ENCODE results near the gene PRPS1. TPM values are rescaled to one million over a fixed set of nuclear protein-coding genes. Genes with fewer than 3 reads are reported as not detected.
"Not testable (repeated sequence)": the region's sequence is repeated elsewhere in the genome, so short reads cannot be mapped to it uniquely, and the experiment has no call there.

The PRPS1 gene
- total and polyA plus RNA-seq, 5 donors from 2014 or later, result 49.6 to 69.4 (median 57.9) TPM

- Mint-ChIP-seq H3K4me1 (peaks cover 13 to 58% (median 19%) of the 10 kb centered on the region in 4 donors), H3K27ac (peak overlapping the region in 2 of 3 donors; percentile 74 to 80), H3K4me3 (peak overlapping the region in 2 of 4 donors; percentile 43 to 56), H3K36me3 (peaks cover 3% of the 10 kb centered on the region), H3K27me3 (peaks cover 7% of the 10 kb centered on the region), H3K9me3 (peaks cover 0 to 1% (median 0%) of the 10 kb centered on the region in 7 donors)
- H3K27me3 ChIP-seq (ENCODE audit: control insufficient read depth, insufficient read depth, low read length), result no peaks in the 10 kb centered on the region
- H3K9me3 ChIP-seq (ENCODE audit: control insufficient read depth in 2 of 2, low read length in 2 of 2), result no peaks in the 10 kb centered on the region
- peaks cover 24% of the 10 kb centered on the region for H3K4me1 ChIP-seq (ENCODE audit: control insufficient read depth, insufficient read depth, low read length, poor library complexity, severe bottlenecking)
- H3K27ac ChIP-seq (ENCODE audit: insufficient read depth, low read length, poor library complexity, severe bottlenecking), result no peak overlapping the region
- no peaks in the 10 kb centered on the region for H3K36me3 ChIP-seq (ENCODE audit: control insufficient read depth, insufficient read depth, low read length)
- ATAC-seq (ENCODE audit: low read depth in 2 of 2), result no peak
- H3K4me3 ChIP-seq (ENCODE audit: low read depth, low read length), result no peak overlapping the region
- DNase-seq, result no peak
Measured at GRCh38 chrX:107669885-107670628, 41.7 kb downstream of the PRPS1 start.

DNA sequence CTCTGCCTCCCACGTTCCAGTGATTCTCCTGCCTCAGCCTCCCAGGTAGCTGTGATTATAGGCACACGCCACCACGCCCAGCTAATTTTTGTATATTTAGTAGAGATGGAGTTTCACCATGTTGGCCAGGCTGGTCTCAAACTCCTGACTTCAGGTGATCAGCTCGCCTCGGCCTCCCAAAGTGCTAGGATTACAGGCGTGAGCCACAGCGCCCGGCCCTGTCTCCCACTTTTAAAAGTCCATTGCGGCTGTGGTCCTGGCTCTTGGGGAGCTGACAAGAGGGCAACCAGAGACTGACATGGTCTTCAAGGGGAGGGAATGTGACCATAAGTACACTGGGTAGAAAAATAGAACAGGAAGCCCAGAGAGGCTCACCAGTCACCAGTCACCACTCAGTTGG is 42.9 kb downstream of the PRPS1 start:
- not testable (repeated sequence) for H3K36me3 Mint-ChIP-seq; H3K27me3 ChIP-seq (ENCODE audit: control insufficient read depth, insufficient read depth, low read length); H3K4me3 ChIP-seq (ENCODE audit: low read depth, low read length); H3K9me3 ChIP-seq (ENCODE audit: control insufficient read depth in 2 of 2, low read length in 2 of 2); H3K4me3 Mint-ChIP-seq; H3K27ac ChIP-seq (ENCODE audit: insufficient read depth, low read length, poor library complexity, severe bottlenecking); H3K36me3 ChIP-seq (ENCODE audit: control insufficient read depth, insufficient read depth, low read length); H3K9me3 Mint-ChIP-seq; H3K27me3 Mint-ChIP-seq; ATAC-seq (ENCODE audit: low read depth in 2 of 2); DNase-seq
- H3K4me1 ChIP-seq (ENCODE audit: control insufficient read depth, insufficient read depth, low read length, poor library complexity, severe bottlenecking), result peaks cover 34% of the 10 kb centered on the region
- Mint-ChIP-seq H3K27ac (peak overlapping the region in 2 of 3 donors; percentile 77 to 80), H3K4me1 (peaks cover 20 to 69% (median 29%) of the 10 kb centered on the region in 4 donors)

- H3K9me3 Mint-ChIP-seq, result peaks cover 0 to 1% (median 0%) of the 10 kb centered on the region in 7 donors
- peak overlapping the region; percentile 98 for H3K27ac ChIP-seq (ENCODE audit: insufficient read depth, low read length, poor library complexity, severe bottlenecking)
- H3K27ac Mint-ChIP-seq, result peak overlapping the region; percentile 95 to 98 (median 98)
- peak overlapping the region; percentile 88 to 94 (median 93) for H3K4me3 Mint-ChIP-seq
- H3K36me3 Mint-ChIP-seq, result peaks cover 3% of the 10 kb centered on the region
- no peaks in the 10 kb centered on the region for H3K9me3 ChIP-seq (ENCODE audit: control insufficient read depth in 2 of 2, low read length in 2 of 2)
- peak overlapping the region; percentile 64 for H3K4me3 ChIP-seq (ENCODE audit: low read depth, low read length)
- H3K36me3 ChIP-seq (ENCODE audit: control insufficient read depth, insufficient read depth, low read length), result no peaks in the 10 kb centered on the region
- ATAC-seq (ENCODE audit: low read depth in 2 of 2) (peak; percentile 56 to 59), DNase-seq (peak; percentile 68 to 91 (median 89))
- no peaks in the 10 kb centered on the region for H3K27me3 ChIP-seq (ENCODE audit: control insufficient read depth, insufficient read depth, low read length)
- peaks cover 46% of the 10 kb centered on the region for H3K4me1 ChIP-seq (ENCODE audit: control insufficient read depth, insufficient read depth, low read length, poor library complexity, severe bottlenecking)
- peaks cover 7% of the 10 kb centered on the region for H3K27me3 Mint-ChIP-seq
- H3K4me1 Mint-ChIP-seq, result peaks cover 14 to 73% (median 29%) of the 10 kb centered on the region in 4 donors
Measured at GRCh38 chrX:107672955-107673378, 44.7 kb downstream of the PRPS1 start.

DNA sequence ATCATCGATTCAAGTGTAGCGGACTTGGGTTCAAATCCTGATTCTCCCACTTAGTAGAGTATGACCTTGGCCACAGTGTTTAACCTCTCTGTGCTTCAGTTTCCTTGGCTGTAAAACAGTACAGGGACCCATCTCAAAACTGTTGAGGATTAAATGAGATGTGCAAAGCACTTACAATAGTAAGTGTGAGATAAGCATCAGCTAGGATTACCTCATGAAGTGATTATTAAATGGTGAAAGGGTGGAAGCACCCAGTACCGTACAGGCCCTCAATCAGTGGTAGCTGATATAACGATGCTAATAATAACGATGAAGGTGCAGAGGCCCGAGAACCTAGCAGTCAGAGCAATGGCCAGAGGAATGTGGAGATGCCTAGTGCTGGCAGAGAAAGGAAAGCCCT is 45.1 kb downstream of the PRPS1 start:
- peak in 1 of 2 donors; percentile 1 for ATAC-seq (ENCODE audit: low read depth in 2 of 2)
- Histone ChIP-seq H3K27ac (ENCODE audit: insufficient read depth, low read length, poor library complexity, severe bottlenecking) (peak overlapping the region; percentile 98), H3K27me3 (ENCODE audit: control insufficient read depth, insufficient read depth, low read length) (no peaks in the 10 kb centered on the region), H3K36me3 (ENCODE audit: control insufficient read depth, insufficient read depth, low read length) (no peaks in the 10 kb centered on the region), H3K4me1 (ENCODE audit: control insufficient read depth, insufficient read depth, low read length, poor library complexity, severe bottlenecking) (peaks cover 51% of the 10 kb centered on the region), H3K4me3 (ENCODE audit: low read depth, low read length) (peak overlapping the region; percentile 64), H3K9me3 (ENCODE audit: control insufficient read depth in 2 of 2, low read length in 2 of 2) (no peaks in the 10 kb centered on the region)
- peaks cover 14 to 78% (median 30%) of the 10 kb centered on the region in 4 donors for H3K4me1 Mint-ChIP-seq
- H3K4me3 Mint-ChIP-seq, result peak overlapping the region; percentile 88 to 94 (median 93)
- peaks cover 7% of the 10 kb centered on the region for H3K27me3 Mint-ChIP-seq
- peak overlapping the region; percentile 95 to 98 (median 98) for H3K27ac Mint-ChIP-seq
- DNase-seq, result no peak
- peaks cover 3% of the 10 kb centered on the region for H3K36me3 Mint-ChIP-seq
- H3K9me3 Mint-ChIP-seq, result peaks cover 0 to 1% (median 0%) of the 10 kb centered on the region in 7 donors

DNA sequence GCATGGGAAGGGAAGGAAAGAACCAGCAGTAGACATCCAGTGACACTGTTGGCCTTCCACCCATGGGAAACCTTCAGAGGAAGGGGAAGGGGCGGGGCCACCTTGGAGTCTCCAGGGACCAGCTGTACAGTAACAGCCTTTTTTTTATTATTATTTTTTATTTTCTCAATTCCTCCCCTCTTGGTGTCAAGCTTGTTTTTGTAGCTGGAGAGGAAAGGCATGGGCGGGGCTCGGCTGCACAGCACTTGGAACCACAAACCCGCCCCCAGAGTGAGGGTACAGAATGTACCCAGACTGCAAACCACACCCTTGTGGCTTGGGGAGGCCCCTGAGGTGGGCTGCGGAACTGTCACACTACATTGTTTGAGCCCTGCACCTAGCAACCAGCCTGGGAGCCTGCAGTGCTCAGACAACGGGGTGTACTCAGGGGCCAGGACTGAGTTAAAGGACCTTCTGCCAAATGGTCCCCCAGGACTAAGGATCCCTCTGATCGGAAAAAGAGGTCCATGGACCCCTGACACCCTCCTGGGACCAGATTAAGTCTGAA is 45.7 kb downstream of the PRPS1 start:
- Mint-ChIP-seq H3K36me3 (peaks cover 3% of the 10 kb centered on the region), H3K27ac (peak overlapping the region; percentile 69 to 98 (median 98)), H3K27me3 (peaks cover 7% of the 10 kb centered on the region), H3K4me1 (peaks cover 18 to 81% (median 33%) of the 10 kb centered on the region in 4 donors), H3K4me3 (peak overlapping the region; percentile 88 to 96 (median 93)), H3K9me3 (peaks cover 0 to 1% (median 0%) of the 10 kb centered on the region in 7 donors)
- Histone ChIP-seq H3K9me3 (ENCODE audit: control insufficient read depth in 2 of 2, low read length in 2 of 2) (no peaks in the 10 kb centered on the region), H3K27me3 (ENCODE audit: control insufficient read depth, insufficient read depth, low read length) (no peaks in the 10 kb centered on the region), H3K27ac (ENCODE audit: insufficient read depth, low read length, poor library complexity, severe bottlenecking) (peak overlapping the region; percentile 98), H3K4me3 (ENCODE audit: low read depth, low read length) (peak overlapping the region; percentile 74), H3K36me3 (ENCODE audit: control insufficient read depth, insufficient read depth, low read length) (no peaks in the 10 kb centered on the region), H3K4me1 (ENCODE audit: control insufficient read depth, insufficient read depth, low read length, poor library complexity, severe bottlenecking) (peaks cover 56% of the 10 kb centered on the region)
- peak; percentile 84 to 88 for ATAC-seq (ENCODE audit: low read depth in 2 of 2)
- DNase-seq, result peak; percentile 85 to 96 (median 95)

DNA sequence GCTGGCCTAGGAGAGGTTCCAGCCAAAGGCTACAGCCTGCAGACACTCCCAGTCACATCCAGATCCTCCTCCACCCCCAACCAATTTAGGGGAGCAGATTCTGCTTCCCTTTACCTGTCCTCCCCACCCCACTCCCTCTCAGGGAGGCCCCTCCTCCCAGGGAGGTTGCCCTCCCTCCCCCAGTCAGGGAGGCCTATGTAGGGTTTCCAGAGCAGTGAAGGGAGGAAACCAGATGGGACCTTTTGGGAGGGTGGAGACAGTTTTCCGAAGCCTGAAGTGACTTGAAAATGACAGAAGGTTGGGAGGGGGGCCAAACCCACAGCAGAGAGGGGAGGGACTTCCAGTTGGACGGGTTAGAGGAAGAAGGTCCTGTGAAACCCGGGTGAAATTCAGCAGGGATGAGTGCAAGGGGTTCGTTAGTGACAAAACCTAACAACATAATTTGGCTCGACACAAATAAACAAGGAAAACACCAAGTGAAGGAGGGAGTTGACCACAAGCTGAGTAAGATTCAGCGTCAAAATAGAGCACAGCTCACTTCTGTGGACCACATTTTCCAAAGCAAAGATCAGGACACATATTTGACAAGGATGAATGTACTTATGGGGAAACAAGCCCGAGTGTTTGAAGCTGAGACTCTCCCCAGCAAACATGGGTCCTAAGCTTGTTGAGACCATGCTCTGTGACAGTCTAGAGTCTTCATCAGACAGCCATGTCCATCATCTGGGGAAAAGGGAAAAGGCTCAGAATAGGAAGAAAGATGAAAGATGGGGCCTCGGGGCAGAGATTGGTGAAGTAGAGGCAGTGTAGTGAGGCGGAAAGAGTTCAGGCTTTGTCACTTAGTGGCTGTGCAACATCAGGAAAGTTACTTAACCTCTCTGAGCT is 46.4 kb downstream of the PRPS1 start:
- peaks cover 0 to 1% (median 0%) of the 10 kb centered on the region in 7 donors for H3K9me3 Mint-ChIP-seq
- peaks cover 19 to 83% (median 33%) of the 10 kb centered on the region in 4 donors for H3K4me1 Mint-ChIP-seq
- peaks cover 64% of the 10 kb centered on the region for H3K4me1 ChIP-seq (ENCODE audit: control insufficient read depth, insufficient read depth, low read length, poor library complexity, severe bottlenecking)
- no peaks in the 10 kb centered on the region for H3K36me3 Mint-ChIP-seq
- H3K27ac Mint-ChIP-seq, result peak overlapping the region; percentile 98
- H3K27me3 Mint-ChIP-seq, result peaks cover 7% of the 10 kb centered on the region
- no peaks in the 10 kb centered on the region for H3K9me3 ChIP-seq (ENCODE audit: control insufficient read depth in 2 of 2, low read length in 2 of 2)
- H3K36me3 ChIP-seq (ENCODE audit: control insufficient read depth, insufficient read depth, low read length), result no peaks in the 10 kb centered on the region
- H3K4me3 Mint-ChIP-seq, result peak overlapping the region; percentile 88 to 96 (median 93)
- H3K27me3 ChIP-seq (ENCODE audit: control insufficient read depth, insufficient read depth, low read length), result no peaks in the 10 kb centered on the region
- H3K4me3 ChIP-seq (ENCODE audit: low read depth, low read length), result peak overlapping the region; percentile 74
- ATAC-seq (ENCODE audit: low read depth in 2 of 2), result peak in 1 of 2 donors; percentile 1
- peak overlapping the region; percentile 98 for H3K27ac ChIP-seq (ENCODE audit: insufficient read depth, low read length, poor library complexity, severe bottlenecking)
- peak in 1 of 3 donors; percentile 35 for DNase-seq

DNA sequence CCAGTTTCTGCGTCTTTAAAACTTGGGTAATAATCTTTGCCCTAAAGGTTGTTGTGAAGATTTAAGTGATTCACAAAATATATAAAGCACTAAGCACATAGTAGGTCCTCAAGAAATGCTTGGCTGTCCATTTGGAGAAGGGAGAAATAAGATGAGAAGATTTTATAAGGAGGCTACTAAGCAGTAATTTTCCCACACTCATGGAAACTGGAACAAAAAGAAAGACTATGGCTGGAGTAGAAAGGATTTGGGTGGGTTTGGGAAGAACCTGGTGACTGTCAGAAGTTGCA is 47.0 kb downstream of the PRPS1 start:
- peak overlapping the region; percentile 88 to 96 (median 93) for H3K4me3 Mint-ChIP-seq
- no peaks in the 10 kb centered on the region for H3K36me3 ChIP-seq (ENCODE audit: control insufficient read depth, insufficient read depth, low read length)
- H3K4me3 ChIP-seq (ENCODE audit: low read depth, low read length), result peak overlapping the region; percentile 74
- H3K9me3 ChIP-seq (ENCODE audit: control insufficient read depth in 2 of 2, low read length in 2 of 2), result no peaks in the 10 kb centered on the region
- peaks cover 66% of the 10 kb centered on the region for H3K4me1 ChIP-seq (ENCODE audit: control insufficient read depth, insufficient read depth, low read length, poor library complexity, severe bottlenecking)
- peak overlapping the region; percentile 98 for H3K27ac ChIP-seq (ENCODE audit: insufficient read depth, low read length, poor library complexity, severe bottlenecking)
- peaks cover 7% of the 10 kb centered on the region for H3K27me3 Mint-ChIP-seq
- ATAC-seq (ENCODE audit: low read depth in 2 of 2) (no peak), DNase-seq (no peak)
- H3K27me3 ChIP-seq (ENCODE audit: control insufficient read depth, insufficient read depth, low read length), result no peaks in the 10 kb centered on the region
- H3K27ac Mint-ChIP-seq, result peak overlapping the region; percentile 98
- peaks cover 0 to 1% (median 0%) of the 10 kb centered on the region in 7 donors for H3K9me3 Mint-ChIP-seq
- no peaks in the 10 kb centered on the region for H3K36me3 Mint-ChIP-seq
- H3K4me1 Mint-ChIP-seq, result peaks cover 21 to 83% (median 36%) of the 10 kb centered on the region in 4 donors

Data from CD4-positive, CD25-positive, alpha-beta regulatory T cell (primary cell).